DOHH2 (cell line): ENCODE measurements around the gene RNF146.

Experiments
- H3F3A ChIP-seq: fragments of 200-600 bp; sonication (generic), shearing (Covaris generic); 2 replicates; pipeline ENCODE4 v1.6.0; 2016; ENCODE audit warnings: antibody characterized with exemption, mild to moderate bottlenecking; ENCODE audit not compliant: control insufficient read depth, insufficient read depth
- H3K27ac ChIP-seq: fragments of 200-600 bp; sonication (generic); 2 replicates; pipeline ENCODE4 v1.5.1; 2014; ENCODE audit warnings: low read depth, mild to moderate bottlenecking, low read length, moderate library complexity
- H3K27me3 ChIP-seq: fragments of 200-600 bp; sonication (generic); 2 replicates; pipeline ENCODE4 v1.6.1; 2014; ENCODE audit warnings: mild to moderate bottlenecking, low read length, mixed read lengths; ENCODE audit not compliant: control insufficient read depth
- H3K36me3 ChIP-seq: fragments of 200-600 bp; sonication (generic); 2 replicates; pipeline ENCODE4 v1.6.1; 2014; ENCODE audit warnings: mild to moderate bottlenecking, low read length, moderate library complexity, mixed read lengths; ENCODE audit not compliant: control insufficient read depth
- H3K4me1 ChIP-seq: fragments of 200-600 bp; sonication (generic); 2 replicates; pipeline ENCODE4 v1.6.1; 2014; ENCODE audit warnings: mild to moderate bottlenecking, low read length, mixed read lengths; ENCODE audit not compliant: control insufficient read depth
- H3K4me2 ChIP-seq: fragments of 200-600 bp; sonication (generic); 2 replicates; pipeline ENCODE4 v1.6.0; 2014; ENCODE audit warnings: mild to moderate bottlenecking, low read length, moderate library complexity
- H3K4me3 ChIP-seq: fragments of 200-600 bp; sonication (generic); 2 replicates; pipeline ENCODE4 v1.5.1; 2014; ENCODE audit warnings: mild to moderate bottlenecking, low read length, mixed read lengths
- H3K79me2 ChIP-seq: fragments of 200-600 bp; sonication (generic); 2 replicates; pipeline ENCODE4 v1.6.1; 2014; ENCODE audit warnings: mild to moderate bottlenecking, low read length, mixed read lengths; ENCODE audit not compliant: control insufficient read depth
- H3K9me2 ChIP-seq: fragments of 200-600 bp; sonication (generic); replicated peaks from 2 replicates; pipeline ENCODE4 v1.6.1; 2014; ENCODE audit warnings: mild to moderate bottlenecking, low read length, mixed read lengths; ENCODE audit not compliant: control insufficient read depth
- H3K9me3 ChIP-seq: fragments of 200-600 bp; sonication (generic); 2 replicates; pipeline ENCODE4 v1.6.1; 2014; ENCODE audit warnings: antibody characterized with exemption, low read length, mixed read lengths; ENCODE audit not compliant: control insufficient read depth, insufficient read depth
- H4K20me1 ChIP-seq: fragments of 200-600 bp; sonication (generic); 2 replicates; pipeline ENCODE4 v1.6.0; 2014; ENCODE audit warnings: low read depth, mild to moderate bottlenecking, antibody characterized with exemption, low read length, moderate library complexity; ENCODE audit not compliant: control insufficient read depth, insufficient read depth
- EZH2phosphoT487 ChIP-seq: fragments of 200-600 bp; sonication (generic); IDR thresholded peaks from 2 replicates; pipeline ENCODE4 v1.6.1; 2017; ENCODE audit warnings: borderline replicate concordance, mild to moderate bottlenecking, antibody characterized with exemption, low read length, moderate library complexity, mixed read lengths
- TF ChIP-seq, protein P1 (sequence below): fragments of 200-600 bp; sonication (generic); IDR thresholded peaks from one replicate; pipeline ENCODE4 v1.5.1; 2014; ENCODE audit warnings: antibody characterized with exemption, mild to moderate bottlenecking, low read depth, low read length; ENCODE audit not compliant: poor library complexity, severe bottlenecking

The RNF146 gene

DNA sequence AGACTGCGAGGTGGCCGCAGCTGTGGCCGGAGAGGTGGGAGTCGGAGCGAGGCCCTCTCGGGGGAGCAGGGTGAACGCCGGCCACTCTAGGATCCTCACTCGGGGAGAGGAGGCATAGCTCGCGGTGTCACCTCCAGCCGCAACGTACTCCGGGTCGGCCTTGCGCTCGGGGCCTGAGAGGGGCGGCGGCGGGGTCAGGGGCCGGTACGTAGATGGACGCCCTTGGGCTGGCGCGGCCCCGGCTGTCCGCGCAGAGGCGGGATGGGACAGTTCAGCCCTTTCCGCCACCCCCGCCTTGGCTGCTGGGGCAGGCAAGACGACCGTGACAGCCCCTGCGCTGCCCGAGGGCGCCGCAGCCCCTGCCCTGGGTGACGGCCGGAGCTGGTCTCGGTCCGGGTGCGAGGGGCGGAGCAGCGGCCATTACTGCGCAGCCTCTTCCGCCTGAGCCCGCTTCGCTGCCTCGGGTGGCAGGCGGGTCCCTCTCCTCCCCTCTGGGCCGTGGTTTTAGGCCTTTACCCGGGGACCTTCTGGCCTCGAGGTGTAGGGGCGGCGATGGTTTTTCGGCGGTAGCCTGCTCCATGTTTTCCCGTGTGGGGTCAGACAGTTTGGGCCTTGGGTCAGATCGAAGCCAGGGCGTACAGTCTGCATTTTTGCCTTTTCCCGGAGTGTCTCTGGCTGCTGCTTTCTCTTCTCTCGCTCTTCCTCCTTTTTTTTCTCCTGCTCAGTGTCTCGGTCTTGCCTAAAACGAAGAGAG, 405 bp downstream of the RNF146 start:
- Histone ChIP-seq H3K36me3 (no peaks in the 10 kb centered on the region; the same call in 1 of the 2 replicates), H3K79me2 (peaks cover 50% of the 10 kb centered on the region)

DNA sequence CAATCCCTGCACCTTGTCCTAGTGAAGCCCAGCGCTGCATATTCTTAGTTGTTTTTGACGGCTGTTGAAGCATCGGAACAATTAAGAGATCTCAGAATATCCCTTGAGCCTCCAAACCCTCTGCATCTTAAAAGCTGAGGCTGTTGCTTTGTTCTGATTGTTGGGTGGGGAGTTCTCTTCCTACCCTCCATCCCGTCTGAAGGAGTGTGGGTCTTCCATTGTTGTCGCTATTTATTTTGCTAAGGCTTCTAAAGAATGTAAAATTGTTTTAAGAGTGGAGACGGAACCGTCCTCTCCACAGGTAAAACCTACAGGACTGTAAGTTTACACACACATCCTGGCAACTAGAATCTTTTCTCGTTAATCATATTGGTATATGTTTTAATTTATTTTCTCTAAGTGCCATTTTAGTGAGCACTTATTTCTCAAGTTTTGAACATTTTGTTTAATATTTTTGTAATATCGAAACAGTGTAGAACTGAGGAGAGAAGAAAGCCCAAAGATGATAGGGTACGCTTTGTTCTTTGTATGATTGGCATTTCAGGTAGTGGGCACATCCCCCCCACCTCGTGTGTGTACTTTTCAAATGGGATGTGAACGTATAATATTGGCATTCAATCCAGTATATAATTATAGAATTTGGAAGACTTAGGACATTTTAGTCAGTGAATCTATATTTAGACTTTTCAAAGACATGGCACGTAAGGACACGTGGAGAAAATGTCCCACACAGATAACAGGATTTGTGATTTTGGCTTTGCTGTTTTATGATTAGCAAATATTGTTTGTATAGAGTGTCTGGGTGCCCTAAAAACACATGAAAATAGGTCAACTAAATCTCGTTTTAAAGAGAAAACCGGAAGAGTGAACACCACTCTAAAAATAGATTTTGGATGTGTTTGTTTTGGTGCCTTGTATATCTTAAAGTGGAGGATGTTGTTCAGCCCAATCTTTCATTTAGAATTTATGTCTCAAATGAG, 1.3 kb downstream of the RNF146 start:
- H3F3A ChIP-seq, result peaks cover 8% of the 10 kb centered on the region
- peaks cover 58% of the 10 kb centered on the region for H3K79me2 ChIP-seq
- H4K20me1 ChIP-seq, result peaks cover 12% of the 10 kb centered on the region; the same call in 1 of the 2 replicates
- H3K36me3 ChIP-seq, result no peaks in the 10 kb centered on the region; the same call in 1 of the 2 replicates
- no peaks in the 10 kb centered on the region for H3K9me3 ChIP-seq
- peak overlapping the region; percentile 70 for H3K4me2 ChIP-seq
- peaks cover 24% of the 10 kb centered on the region for H3K4me1 ChIP-seq
- no peaks in the 10 kb centered on the region for H3K9me2 ChIP-seq
- H3K27me3 ChIP-seq, result no peaks in the 10 kb centered on the region
- peak overlapping the region; percentile 84 for H3K27ac ChIP-seq
- TF ChIP-seq, protein P1, sequence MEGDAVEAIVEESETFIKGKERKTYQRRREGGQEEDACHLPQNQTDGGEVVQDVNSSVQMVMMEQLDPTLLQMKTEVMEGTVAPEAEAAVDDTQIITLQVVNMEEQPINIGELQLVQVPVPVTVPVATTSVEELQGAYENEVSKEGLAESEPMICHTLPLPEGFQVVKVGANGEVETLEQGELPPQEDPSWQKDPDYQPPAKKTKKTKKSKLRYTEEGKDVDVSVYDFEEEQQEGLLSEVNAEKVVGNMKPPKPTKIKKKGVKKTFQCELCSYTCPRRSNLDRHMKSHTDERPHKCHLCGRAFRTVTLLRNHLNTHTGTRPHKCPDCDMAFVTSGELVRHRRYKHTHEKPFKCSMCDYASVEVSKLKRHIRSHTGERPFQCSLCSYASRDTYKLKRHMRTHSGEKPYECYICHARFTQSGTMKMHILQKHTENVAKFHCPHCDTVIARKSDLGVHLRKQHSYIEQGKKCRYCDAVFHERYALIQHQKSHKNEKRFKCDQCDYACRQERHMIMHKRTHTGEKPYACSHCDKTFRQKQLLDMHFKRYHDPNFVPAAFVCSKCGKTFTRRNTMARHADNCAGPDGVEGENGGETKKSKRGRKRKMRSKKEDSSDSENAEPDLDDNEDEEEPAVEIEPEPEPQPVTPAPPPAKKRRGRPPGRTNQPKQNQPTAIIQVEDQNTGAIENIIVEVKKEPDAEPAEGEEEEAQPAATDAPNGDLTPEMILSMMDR, result no peak
- TF ChIP-seq EZH2phosphoT487, result no peak
- H3K4me3 ChIP-seq, result peak overlapping the region; percentile 86

More for the DNA sequence above, 405 bp downstream of the RNF146 start:
- Histone ChIP-seq H3K4me3 (peak overlapping the region; percentile 86), H4K20me1 (peaks cover 12% of the 10 kb centered on the region; the same call in 1 of the 2 replicates), H3K27me3 (no peaks in the 10 kb centered on the region), H3F3A (peaks cover 8% of the 10 kb centered on the region), H3K4me2 (peak overlapping the region; percentile 70), H3K27ac (peak overlapping the region; percentile 84), H3K9me3 (no peaks in the 10 kb centered on the region), H3K4me1 (peaks cover 24% of the 10 kb centered on the region), H3K9me2 (no peaks in the 10 kb centered on the region)
- TF ChIP-seq, protein P1, result no peak
- no peak for TF ChIP-seq EZH2phosphoT487

DNA sequence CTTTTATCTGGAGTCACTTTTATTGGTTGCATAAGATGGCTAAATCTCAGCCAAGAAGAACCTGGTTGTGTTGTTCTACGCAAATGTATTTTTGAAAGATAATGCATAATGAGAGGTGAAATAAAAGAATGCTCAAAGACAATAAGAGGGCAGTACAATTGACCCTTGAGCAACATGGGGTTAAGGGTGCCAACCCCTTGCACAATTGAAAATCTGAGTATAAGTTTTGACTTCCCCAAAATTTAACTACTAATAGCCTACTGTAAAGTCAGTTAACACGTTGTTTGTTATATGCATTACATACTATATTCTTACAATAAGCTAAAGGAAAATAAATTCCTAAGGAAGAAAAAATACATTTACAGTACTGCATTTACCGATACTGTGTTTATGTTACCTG, 5.9 kb downstream of the RNF146 start:
- Histone ChIP-seq H3K4me2 (no peak overlapping the region), H3F3A (no peaks in the 10 kb centered on the region), H3K36me3 (no peaks in the 10 kb centered on the region; the same call in 1 of the 2 replicates), H3K4me1 (peaks cover 16% of the 10 kb centered on the region), H4K20me1 (peaks cover 12% of the 10 kb centered on the region; the same call in 1 of the 2 replicates), H3K4me3 (no peak overlapping the region), H3K9me3 (no peaks in the 10 kb centered on the region), H3K9me2 (no peaks in the 10 kb centered on the region), H3K27ac (no peak overlapping the region), H3K27me3 (no peaks in the 10 kb centered on the region), H3K79me2 (peaks cover 82% of the 10 kb centered on the region)
- TF ChIP-seq EZH2phosphoT487, result no peak
- TF ChIP-seq, protein P1, result no peak
